HepG2 (cell line): Measurements from ENCODE around the gene MPC1L. TPM values are rescaled to one million over a fixed set of nuclear protein-coding genes. Genes with fewer than 3 reads are reported as not detected.

Experiments
- ATM ChIP-seq: fragments of 450-650 bp; IDR thresholded peaks from 2 replicates; pipeline ENCODE4 v1.7.1; 2017; ENCODE audit warnings: mild to moderate bottlenecking, borderline replicate concordance
- CHD2 ChIP-seq: IDR thresholded peaks from 2 replicates; pipeline ENCODE4 v1.6.1; 2011; ENCODE audit warnings: low read depth, low read length, improper control_type of control experiment
- ESRRA ChIP-seq: sonication (generic); formaldehyde crosslinking; IDR thresholded peaks from 2 replicates; pipeline ENCODE4 v1.5.1; 2020; ENCODE audit warnings: mild to moderate bottlenecking, low read depth, missing genetic modification reagents
- FOXC1 ChIP-seq: sonication (generic); formaldehyde crosslinking; IDR thresholded peaks from 2 replicates; pipeline ENCODE4 v1.8.0; 2022; ENCODE audit warnings: mild to moderate bottlenecking, missing genetic modification reagents, borderline replicate concordance
- GMEB2 ChIP-seq: IDR thresholded peaks from 2 replicates; pipeline ENCODE4 v1.6.1; 2016; ENCODE audit warnings: missing biosample characterization, missing genetic modification reagents, low read depth
- NAIF1 ChIP-seq: sonication (generic); formaldehyde crosslinking; IDR thresholded peaks from 2 replicates; pipeline ENCODE4 v1.5.0; 2020; ENCODE audit warnings: mild to moderate bottlenecking, missing genetic modification reagents, borderline replicate concordance
- NFE2L1 ChIP-seq: sonication (generic); formaldehyde crosslinking; IDR thresholded peaks from 2 replicates; pipeline ENCODE4 v1.4.0; 2020; ENCODE audit warnings: missing genetic modification reagents, mild to moderate bottlenecking, borderline replicate concordance
- PATZ1 ChIP-seq: sonication (generic); formaldehyde crosslinking; IDR thresholded peaks from 2 replicates; pipeline ENCODE4 v1.4.0; 2020; ENCODE audit warnings: missing genetic modification reagents
- POGZ ChIP-seq: sonication (generic); formaldehyde crosslinking; IDR thresholded peaks from 2 replicates; pipeline ENCODE4 v1.4.0; 2020; ENCODE audit warnings: mild to moderate bottlenecking, missing genetic modification reagents
- SOX6 ChIP-seq, 2 experiments: fragments of 450-650 bp in 1 of 2; sonication (generic) in 1 of 2; formaldehyde crosslinking in 1 of 2; IDR thresholded peaks; 2 replicates each; pipeline versions ENCODE4 v1.4.0 to v1.6.1; 2017 to 2020; ENCODE audit warnings: antibody characterized with exemption in 1 of 2, mild to moderate bottlenecking in 1 of 2, missing genetic modification reagents in 1 of 2
- TRAFD1 ChIP-seq: sonication (generic); formaldehyde crosslinking; IDR thresholded peaks from 2 replicates; pipeline ENCODE4 v1.5.1; 2020; ENCODE audit warnings: missing genetic modification reagents, mild to moderate bottlenecking, borderline replicate concordance
- USF2 ChIP-seq, 2 experiments: sonication (generic) in 1 of 2; formaldehyde crosslinking in 1 of 2; IDR thresholded peaks; 2 replicates each; pipeline versions ENCODE4 v1.5.1 to v1.6.1; 2011 to 2020; ENCODE audit warnings: borderline replicate concordance in 1 of 2, low read depth in 1 of 2, low read length in 1 of 2, mild to moderate bottlenecking in 1 of 2, missing genetic modification reagents in 1 of 2, moderate library complexity in 1 of 2
- ZFP91 ChIP-seq: sonication (generic); formaldehyde crosslinking; IDR thresholded peaks from 2 replicates; pipeline ENCODE4 v1.9.0; 2022; ENCODE audit warnings: missing genetic modification reagents, mild to moderate bottlenecking, borderline replicate concordance
- ZNF230 ChIP-seq: sonication (generic); formaldehyde crosslinking; IDR thresholded peaks from 2 replicates; pipeline ENCODE4 v1.4.0; 2020; ENCODE audit warnings: mild to moderate bottlenecking, missing genetic modification reagents
- ZNF558 ChIP-seq: sonication (generic); formaldehyde crosslinking; IDR thresholded peaks from 2 replicates; pipeline ENCODE4 v1.9.0; 2022; ENCODE audit warnings: mild to moderate bottlenecking, missing genetic modification reagents, borderline replicate concordance
- ZNF674 ChIP-seq: sonication (generic); formaldehyde crosslinking; IDR thresholded peaks from 2 replicates; pipeline ENCODE4 v1.5.0; 2020; ENCODE audit warnings: low read depth, mild to moderate bottlenecking, missing genetic modification reagents
- ZNF841 ChIP-seq: sonication (generic); formaldehyde crosslinking; IDR thresholded peaks from 2 replicates; pipeline ENCODE4 v1.8.1; 2023; ENCODE audit warnings: missing genetic modification reagents, borderline replicate concordance
- ZNF883 ChIP-seq: sonication (generic); formaldehyde crosslinking; IDR thresholded peaks from 2 replicates; pipeline ENCODE4 v1.5.1; 2020; ENCODE audit warnings: mild to moderate bottlenecking, missing genetic modification reagents; ENCODE audit errors: not compliant biosample characterization
- polyA plus RNA-seq, 8 experiments: library from polyadenylated mRNA; depleted of rRNA in 3 of 8; stranded (reverse) in 7 of 8; unstranded in 1 of 8; fragments of >200 nt; fragmentation: Illumina TruSeq in 4 of 8; extraction: Trizol in 4 of 8; gene quantifications; 2 replicates each; pipeline versions ENCODE4 v1.2.1 to v1.2.3, GENCODE V29; 2011 to 2016; ENCODE audit warnings: low read depth in 4 of 8, missing spikeins in 1 of 8, mixed read lengths in 1 of 8; ENCODE audit not compliant: insufficient read depth in 1 of 8
- total RNA-seq, 5 experiments: library from RNA; depleted of rRNA; stranded (reverse); fragments of >200 nt; fragmentation: Illumina TruSeq; extraction: Trizol; gene quantifications; 2 replicates each; pipeline ENCODE4 v1.2.3, GENCODE V29; 2016; ENCODE audit warnings: low read depth in 1 of 5

The MPC1L gene
- total and polyA plus RNA-seq, 2 of the 13 experiments (the other 11 are each of a cell fraction or from before 2014, with no cell fraction given) = not detected

GRCh38 chrX:40580537-40581335, 42.5 kb upstream of the MPC1L start, which contains the start of gene ATP6AP2 (continued):
- peak; percentile 31; the same call in 1 of the 2 replicates for TF ChIP-seq ZFP91 (CRISPR knock-in tag)
- TF ChIP-seq CHD2 = no peak
- 0 out of 2 replicates have a peak, but pooled peaks have one; percentile 55 for TF ChIP-seq NAIF1 (CRISPR knock-in tag)
- no peak for TF ChIP-seq SOX6 (IDR thresholded peaks at IDR 0.05)
- TF ChIP-seq SOX6 (CRISPR knock-in tag; IDR thresholded peaks at IDR 0.05) = no peak
- TF ChIP-seq NFE2L1 = no peak
- peak; percentile 44 for TF ChIP-seq ZNF883 (CRISPR knock-in tag)
- no peak for TF ChIP-seq ZNF230
- TF ChIP-seq FOXC1 (CRISPR knock-in tag) = 0 out of 2 replicates have a peak, but pooled peaks have one; percentile 20
- peak; percentile 47 for TF ChIP-seq POGZ (CRISPR knock-in tag)
- TF ChIP-seq ATM = no peak
- peak; percentile 82 for TF ChIP-seq GMEB2 (CRISPR knock-in tag)
- TF ChIP-seq TRAFD1 (CRISPR knock-in tag) = no peak
- no peak for TF ChIP-seq ZNF558
- no peak for TF ChIP-seq ZNF841 (CRISPR knock-in tag)
- TF ChIP-seq PATZ1 (CRISPR knock-in tag) = no peak
- TF ChIP-seq ESRRA = no peak
- TF ChIP-seq ZNF674 (CRISPR knock-in tag) = no peak
- no peak for TF ChIP-seq USF2 (IDR thresholded peaks at IDR 0.05; ENCODE audit: low read depth, low read length)
- no peak for TF ChIP-seq USF2 (CRISPR knock-in tag; IDR thresholded peaks at IDR 0.05; ENCODE audit: borderline replicate concordance)
